Renal pelvis (tissue), 12 donors: ENCODE data around the gene PSMB2. TPM values are rescaled to one million over a fixed set of nuclear protein-coding genes. Genes with fewer than 3 reads are reported as not detected.
"Not testable (repeated sequence)": the region's sequence is repeated elsewhere in the genome, so short reads cannot be mapped to it uniquely, and the experiment has no call there.

Experiments used
- DNase-seq: peaks from one replicate; pipeline ENCODE4 v3.0.0-alpha.2; 2013
- long read RNA-seq, 16 experiments: transcript quantifications; one replicate each; lab custom pipeline, GENCODE V29; 2026
- polyA plus RNA-seq, 3 donors: library from polyadenylated mRNA; unstranded; fragments of 120-200 nt; gene quantifications; one replicate each; pipeline ENCODE4 v1.2.1, GENCODE V29; 2013; ENCODE audit not compliant: insufficient read length in 3 of 3

The PSMB2 gene
- polyA plus RNA-seq = 10 to 100 TPM; 70.1 to 80.6 (median 76.5) TPM
- long read RNA-seq, donor 1, transcript PSMB2-201 (6 exons, 2,701 nt) = major isoform, 75 of 80 reads
- long read RNA-seq, donor 1, partial matches to known transcripts = 5 of 80 reads
- long read RNA-seq, donor 1, other reads (novel, unspliced or antisense) = 0 of 80 reads
- long read RNA-seq, donor 2, transcript PSMB2-201 (6 exons, 2,701 nt) = major isoform, 105 of 105 reads
- long read RNA-seq, donor 2, partial matches to known transcripts = 0 of 105 reads
- long read RNA-seq, donor 2, other reads (novel, unspliced or antisense) = 0 of 105 reads
- long read RNA-seq, donor 3, transcript PSMB2-201 (6 exons, 2,701 nt) = major isoform, 72 of 77 reads
- long read RNA-seq, donor 3, partial matches to known transcripts = 5 of 77 reads
- long read RNA-seq, donor 3, other reads (novel, unspliced or antisense) = 0 of 77 reads
- long read RNA-seq, donor 4, transcript PSMB2-201 (6 exons, 2,701 nt) = major isoform, 94 of 94 reads
- long read RNA-seq, donor 4, partial matches to known transcripts = 0 of 94 reads
- long read RNA-seq, donor 4, other reads (novel, unspliced or antisense) = 0 of 94 reads
- long read RNA-seq, donor 5, transcript PSMB2-201 (6 exons, 2,701 nt) = major isoform, 44 of 44 reads
- long read RNA-seq, donor 5, partial matches to known transcripts = 0 of 44 reads
- long read RNA-seq, donor 5, other reads (novel, unspliced or antisense) = 0 of 44 reads
- long read RNA-seq, donor 6, transcript PSMB2-201 (6 exons, 2,701 nt) = major isoform, 59 of 59 reads
- long read RNA-seq, donor 6, partial matches to known transcripts = 0 of 59 reads
- long read RNA-seq, donor 6, other reads (novel, unspliced or antisense) = 0 of 59 reads
- long read RNA-seq, donor 7, transcript PSMB2-201 (6 exons, 2,701 nt) = major isoform, 79 of 87 reads
- long read RNA-seq, donor 7, partial matches to known transcripts = 8 of 87 reads
- long read RNA-seq, donor 7, other reads (novel, unspliced or antisense) = 0 of 87 reads
- long read RNA-seq, donor 8, transcript PSMB2-201 (6 exons, 2,701 nt) = major isoform, 24 of 24 reads
- long read RNA-seq, donor 8, partial matches to known transcripts = 0 of 24 reads
- long read RNA-seq, donor 8, other reads (novel, unspliced or antisense) = 0 of 24 reads
- long read RNA-seq, donor 9, transcript PSMB2-201 (6 exons, 2,701 nt) = major isoform, 102 of 102 reads
- long read RNA-seq, donor 9, partial matches to known transcripts = 0 of 102 reads
- long read RNA-seq, donor 9, other reads (novel, unspliced or antisense) = 0 of 102 reads
- long read RNA-seq, donor 10, transcript PSMB2-201 (6 exons, 2,701 nt) = major isoform, 57 of 57 reads
- long read RNA-seq, donor 10, partial matches to known transcripts = 0 of 57 reads
- long read RNA-seq, donor 10, other reads (novel, unspliced or antisense) = 0 of 57 reads
- long read RNA-seq, donor 11, transcript PSMB2-201 (6 exons, 2,701 nt) = major isoform, 53 of 53 reads
- long read RNA-seq, donor 11, partial matches to known transcripts = 0 of 53 reads
- long read RNA-seq, donor 11, other reads (novel, unspliced or antisense) = 0 of 53 reads
- long read RNA-seq, donor 12, transcript PSMB2-201 (6 exons, 2,701 nt) = major isoform, 99 of 99 reads
- long read RNA-seq, donor 12, partial matches to known transcripts = 0 of 99 reads
- long read RNA-seq, donor 12, other reads (novel, unspliced or antisense) = 0 of 99 reads
- long read RNA-seq, donor 13, transcript PSMB2-201 (6 exons, 2,701 nt) = major isoform, 47 of 47 reads
- long read RNA-seq, donor 13, partial matches to known transcripts = 0 of 47 reads
- long read RNA-seq, donor 13, other reads (novel, unspliced or antisense) = 0 of 47 reads
- long read RNA-seq, donor 14 = 0 reads
- long read RNA-seq, donor 15, transcript PSMB2-201 (6 exons, 2,701 nt) = major isoform, 101 of 101 reads
- long read RNA-seq, donor 15, partial matches to known transcripts = 0 of 101 reads
- long read RNA-seq, donor 15, other reads (novel, unspliced or antisense) = 0 of 101 reads
- long read RNA-seq, donor 16, transcript PSMB2-201 (6 exons, 2,701 nt) = major isoform, 100 of 144 reads
- long read RNA-seq, donor 16, partial matches to known transcripts = 44 of 144 reads
- long read RNA-seq, donor 16, other reads (novel, unspliced or antisense) = 0 of 144 reads

DNA sequence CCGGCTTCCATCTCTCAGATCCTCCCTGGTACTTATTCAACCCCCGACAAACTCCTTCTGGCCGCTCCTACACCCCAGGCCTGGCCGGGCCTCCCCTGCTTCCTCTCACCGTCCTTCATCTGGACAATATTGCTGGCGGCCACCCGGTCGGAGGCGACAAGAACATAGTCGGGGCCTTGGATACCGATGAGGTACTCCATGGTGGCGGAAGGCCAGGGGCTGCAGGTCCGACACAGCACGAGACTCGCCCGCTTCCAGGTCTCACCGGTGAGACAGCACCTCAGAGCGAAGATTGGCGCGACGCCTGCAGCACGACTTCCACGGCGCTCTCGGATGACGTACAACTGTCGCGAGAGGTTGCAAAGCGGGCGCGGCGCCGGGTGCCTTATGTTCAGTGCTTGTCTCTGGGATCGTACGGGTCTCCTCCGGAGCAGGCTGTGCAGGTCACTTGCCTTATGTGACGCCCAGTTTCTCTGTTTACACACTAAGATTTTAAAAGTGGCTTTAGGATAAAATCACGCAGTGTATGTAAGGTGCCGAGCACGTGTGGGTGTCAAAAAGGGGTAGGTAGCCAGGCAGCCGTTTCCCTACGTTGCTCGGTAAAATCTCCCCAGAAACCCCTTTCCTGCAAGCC lies at the start of gene PSMB2:
Gene PSMB2, minus strand, starts transcription at position 294 of the 634 bp plus-strand sequence. Its CDS starts 94 bp downstream, at position 200.
- peak; percentile 97 for DNase-seq

DNA sequence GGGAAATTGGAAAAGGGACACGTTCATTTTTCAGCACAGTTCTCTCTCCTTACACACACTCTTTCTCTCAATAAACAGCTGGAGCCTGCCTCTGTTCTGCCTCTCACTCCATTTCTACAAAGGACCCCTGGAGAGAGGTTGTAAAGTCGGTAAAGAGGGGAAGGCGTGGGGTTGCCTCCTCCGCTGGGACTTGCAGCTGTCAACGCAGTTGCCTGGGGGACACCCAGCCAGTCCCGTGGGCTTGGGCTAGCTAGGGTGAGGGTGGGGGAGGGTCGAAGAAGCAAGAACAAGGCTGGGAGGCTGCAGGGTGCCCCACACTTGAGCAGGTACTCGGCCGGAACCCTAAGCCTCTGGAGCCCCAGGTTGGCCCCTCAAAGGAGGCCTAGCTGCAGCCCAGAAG lies 49.8 kb upstream of the PSMB2 start:
- no peak for DNase-seq

DNA sequence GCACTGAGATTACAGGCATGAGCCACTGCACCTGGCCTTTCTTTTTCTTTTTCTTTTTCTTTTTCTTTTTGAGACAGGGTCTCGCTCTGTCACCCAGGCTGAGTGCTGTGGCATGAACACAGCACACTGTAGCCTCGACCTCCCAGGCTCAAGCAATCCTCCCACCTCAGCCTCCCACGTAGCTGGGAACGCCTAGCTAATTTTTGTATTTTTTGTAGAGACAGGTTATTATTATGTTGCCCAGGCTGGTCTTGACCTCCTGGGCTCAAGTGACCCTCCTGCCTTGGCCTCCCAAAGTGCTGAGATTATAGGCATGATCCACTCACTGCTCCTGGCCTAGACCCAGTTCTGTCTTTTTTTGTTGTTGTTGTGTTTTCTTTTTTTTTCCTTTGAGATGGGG lies 48.8 kb upstream of the PSMB2 start:
- DNase-seq = not testable (repeated sequence)

DNA sequence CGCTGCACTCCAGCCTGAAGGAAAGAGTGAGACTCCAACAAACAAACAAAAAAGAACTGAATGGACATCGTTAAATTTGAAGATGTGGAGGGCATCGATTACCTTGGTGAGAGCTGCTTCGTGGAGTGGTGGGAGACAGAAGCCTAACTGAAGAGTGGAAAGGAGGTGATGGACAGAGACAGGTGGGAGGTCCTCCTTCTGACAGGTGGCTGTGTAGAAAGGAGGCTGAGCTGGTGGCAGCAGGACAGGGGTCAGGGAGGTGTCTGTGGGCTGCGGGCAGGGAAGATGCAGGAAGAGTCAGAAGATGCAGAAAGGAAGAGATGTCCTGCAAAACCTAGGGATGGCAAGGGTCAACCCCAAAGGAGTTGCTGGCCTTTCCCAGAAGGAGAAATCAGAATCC lies 46.8 kb upstream of the PSMB2 start:
- DNase-seq = no peak

DNA sequence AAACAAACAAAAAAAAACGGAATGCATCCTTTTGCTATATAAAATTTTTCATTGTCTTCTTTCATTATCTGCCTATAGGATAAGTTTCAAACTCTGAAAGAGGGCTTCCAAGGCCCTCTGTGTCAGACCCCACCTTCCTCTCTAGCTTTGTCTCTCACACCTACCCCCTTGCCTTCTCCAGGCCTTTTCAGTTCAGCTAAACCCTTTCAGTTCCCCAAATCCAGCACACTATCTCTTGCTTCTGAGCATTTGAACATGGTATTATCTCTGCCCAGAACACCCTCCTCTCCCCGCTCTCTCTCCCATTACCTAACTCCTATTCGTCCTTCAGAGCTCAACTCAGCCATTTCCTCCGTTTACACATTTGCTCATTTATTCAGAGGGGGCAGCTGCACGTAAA lies 41.7 kb upstream of the PSMB2 start:
- DNase-seq = no peak

DNA sequence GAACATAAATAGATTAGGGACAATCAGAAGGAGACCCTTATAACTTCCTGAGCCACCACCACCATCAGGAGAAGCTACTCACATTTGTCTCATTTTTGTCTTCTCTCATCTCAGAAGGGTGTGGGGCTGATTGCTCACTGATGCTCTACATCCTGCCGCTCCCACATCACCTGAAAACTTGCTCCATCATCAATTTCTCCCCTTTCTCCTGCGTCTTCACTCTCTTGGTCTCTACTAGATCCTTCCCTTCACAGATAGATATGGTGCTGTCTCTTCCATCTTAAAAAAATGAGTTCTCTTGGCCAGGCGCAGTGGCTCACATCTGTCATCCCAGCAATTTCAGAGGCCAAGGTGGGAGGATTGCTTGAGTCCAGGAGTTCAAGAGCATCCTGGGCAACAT lies 38.9 kb upstream of the PSMB2 start:
- no peak for DNase-seq

DNA sequence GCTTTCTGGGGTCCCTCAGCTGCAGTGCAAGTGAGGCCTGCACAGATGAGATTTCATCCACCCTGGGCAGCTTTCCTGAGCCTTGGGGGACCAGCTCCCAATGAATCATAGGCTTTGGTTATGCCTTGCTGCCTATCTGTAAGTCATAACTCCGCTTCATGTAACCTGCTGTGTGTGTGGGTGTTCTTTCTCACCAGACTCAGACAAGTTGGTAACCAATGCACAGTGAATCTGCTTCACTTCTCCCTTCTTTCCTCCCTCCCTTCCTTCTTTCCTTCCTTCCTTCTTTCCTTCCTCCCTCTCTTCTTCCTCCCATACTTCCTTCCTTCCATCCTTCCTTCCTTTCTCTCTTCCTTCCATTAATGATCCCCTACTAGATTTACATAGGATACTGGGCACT lies 34.4 kb upstream of the PSMB2 start:
- DNase-seq = no peak

DNA sequence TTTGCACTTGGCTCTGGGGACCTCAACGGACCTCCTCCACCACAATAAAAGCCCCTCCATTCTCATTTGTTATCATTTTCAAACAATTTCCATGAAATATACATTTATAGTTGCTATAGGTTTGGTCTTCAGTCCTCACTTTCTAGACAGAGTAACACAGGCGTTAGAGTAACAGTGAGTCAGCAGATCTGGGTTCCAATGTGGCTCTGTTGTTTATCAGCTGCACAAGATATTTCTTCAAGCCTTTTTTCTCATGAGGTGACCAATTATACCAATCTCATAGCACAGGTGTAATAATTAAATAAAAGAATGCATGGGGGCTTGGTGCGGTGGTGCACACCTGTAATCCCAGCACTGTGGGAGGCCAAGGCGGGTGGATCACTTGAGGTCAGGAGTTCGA lies 32.8 kb upstream of the PSMB2 start:
- DNase-seq = no peak

DNA sequence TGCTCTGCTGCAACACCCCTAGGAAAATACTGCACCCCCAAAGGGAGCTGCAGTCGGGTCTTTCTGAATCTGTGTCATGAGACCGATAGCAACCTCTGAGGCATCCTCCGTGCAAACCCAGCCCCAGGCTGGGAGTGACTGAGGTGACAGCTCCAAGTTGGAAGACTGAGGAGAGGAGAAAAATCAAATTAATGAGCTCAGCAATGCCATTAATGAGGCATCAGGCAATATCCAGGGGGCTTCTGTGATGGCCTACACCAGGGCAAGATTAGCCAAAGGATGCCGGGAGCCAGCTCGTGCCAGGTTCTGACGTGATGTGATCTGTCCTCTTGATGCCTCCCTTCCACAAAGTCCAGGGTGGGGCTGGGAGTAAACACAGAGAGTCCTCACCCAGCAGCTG lies 30.8 kb upstream of the PSMB2 start:
- DNase-seq = no peak

DNA sequence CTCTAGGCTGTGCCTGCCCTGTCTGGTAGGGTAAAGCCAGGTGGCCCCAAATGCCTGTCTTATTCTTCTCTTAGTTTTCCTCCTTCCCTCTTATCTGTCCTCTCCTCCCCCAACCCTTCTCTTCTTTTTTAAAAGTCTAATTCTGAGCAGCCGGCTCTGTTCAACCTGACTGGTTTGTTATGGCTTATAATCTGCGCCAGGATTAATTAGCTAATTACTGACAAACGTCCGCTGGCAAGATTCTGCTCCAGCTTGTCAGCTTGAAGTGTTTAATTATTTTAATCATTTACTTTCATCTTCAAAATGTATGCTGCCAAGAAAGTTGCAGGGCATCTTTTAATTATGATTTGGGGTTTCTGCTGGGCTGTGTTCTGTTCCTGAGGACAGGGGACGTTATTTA lies 27.2 kb upstream of the PSMB2 start:
- DNase-seq = no peak

DNA sequence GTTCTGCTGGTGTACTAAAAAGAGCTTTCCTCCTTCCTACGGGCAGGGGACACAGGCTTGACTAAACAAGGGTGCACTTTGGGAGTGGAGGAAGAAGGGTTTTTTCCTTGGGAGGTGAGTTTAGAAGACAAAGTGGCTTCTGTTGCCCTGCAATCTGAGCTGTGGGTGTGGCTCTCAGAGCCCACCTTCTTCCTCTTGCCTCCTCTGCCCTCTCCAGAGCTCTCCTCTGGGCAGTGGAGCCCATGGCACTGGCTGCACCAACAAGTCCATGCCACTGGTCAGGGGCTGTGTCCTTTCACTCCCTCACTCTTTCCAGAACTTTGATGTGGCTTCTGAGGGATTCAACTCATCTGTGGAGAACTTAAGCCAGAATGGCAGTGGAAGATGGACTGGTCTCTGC lies 25.6 kb upstream of the PSMB2 start:
- no peak for DNase-seq

DNA sequence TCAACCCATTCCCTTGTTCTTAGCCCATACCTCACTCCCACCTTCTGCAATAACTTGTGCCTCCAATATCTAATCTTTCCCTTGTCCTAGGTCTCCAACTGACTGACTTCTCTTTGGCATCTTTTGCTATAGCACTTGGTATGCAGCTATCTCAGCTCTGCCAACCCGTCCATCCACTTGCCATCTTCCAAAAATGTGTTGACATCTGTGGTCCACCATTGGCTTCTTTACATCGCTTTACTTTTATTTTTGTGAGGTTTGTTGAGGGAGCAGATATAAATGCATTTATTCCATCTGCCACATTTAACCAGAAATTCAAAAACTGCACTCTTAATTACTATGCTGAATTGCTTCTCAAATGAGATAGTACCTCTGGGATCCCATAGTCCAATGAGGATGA lies 24.9 kb upstream of the PSMB2 start:
- DNase-seq = no peak

DNA sequence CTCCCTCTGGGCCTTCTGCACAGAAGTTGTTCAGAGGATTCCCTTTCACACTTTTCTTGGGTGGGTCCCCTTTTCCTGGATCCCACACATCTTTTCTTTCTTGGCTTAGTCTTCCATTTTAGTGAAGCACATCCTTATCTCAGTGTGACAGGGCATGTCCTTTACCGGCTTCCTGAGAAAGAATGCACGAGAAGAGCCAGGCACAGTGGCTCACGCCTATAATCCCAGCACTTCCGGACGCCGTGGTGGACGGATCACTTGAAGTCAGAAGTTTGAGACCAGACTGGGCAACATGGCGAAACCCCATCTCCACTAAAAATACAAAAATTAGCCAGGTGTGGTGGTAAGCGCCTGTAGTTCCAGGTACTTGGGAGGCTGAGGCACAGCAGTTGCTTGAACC lies 22.1 kb upstream of the PSMB2 start:
- no peak for DNase-seq

DNA sequence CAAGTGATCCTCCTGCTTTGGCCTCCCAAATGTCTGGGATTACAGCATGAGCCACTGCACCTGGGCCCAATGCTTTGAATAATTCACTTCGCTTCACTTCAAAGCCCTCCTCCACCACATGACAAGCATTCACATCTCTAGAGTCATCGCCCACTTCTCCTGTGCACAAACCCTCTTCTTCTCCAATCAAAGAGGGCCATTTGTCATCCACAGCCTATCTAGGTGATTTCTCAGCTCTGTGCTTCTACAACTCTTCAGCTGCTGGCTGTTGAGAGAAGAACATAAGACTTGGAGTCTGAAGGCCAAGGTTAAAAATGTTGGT lies 20.1 kb upstream of the PSMB2 start:
- DNase-seq = no peak

DNA sequence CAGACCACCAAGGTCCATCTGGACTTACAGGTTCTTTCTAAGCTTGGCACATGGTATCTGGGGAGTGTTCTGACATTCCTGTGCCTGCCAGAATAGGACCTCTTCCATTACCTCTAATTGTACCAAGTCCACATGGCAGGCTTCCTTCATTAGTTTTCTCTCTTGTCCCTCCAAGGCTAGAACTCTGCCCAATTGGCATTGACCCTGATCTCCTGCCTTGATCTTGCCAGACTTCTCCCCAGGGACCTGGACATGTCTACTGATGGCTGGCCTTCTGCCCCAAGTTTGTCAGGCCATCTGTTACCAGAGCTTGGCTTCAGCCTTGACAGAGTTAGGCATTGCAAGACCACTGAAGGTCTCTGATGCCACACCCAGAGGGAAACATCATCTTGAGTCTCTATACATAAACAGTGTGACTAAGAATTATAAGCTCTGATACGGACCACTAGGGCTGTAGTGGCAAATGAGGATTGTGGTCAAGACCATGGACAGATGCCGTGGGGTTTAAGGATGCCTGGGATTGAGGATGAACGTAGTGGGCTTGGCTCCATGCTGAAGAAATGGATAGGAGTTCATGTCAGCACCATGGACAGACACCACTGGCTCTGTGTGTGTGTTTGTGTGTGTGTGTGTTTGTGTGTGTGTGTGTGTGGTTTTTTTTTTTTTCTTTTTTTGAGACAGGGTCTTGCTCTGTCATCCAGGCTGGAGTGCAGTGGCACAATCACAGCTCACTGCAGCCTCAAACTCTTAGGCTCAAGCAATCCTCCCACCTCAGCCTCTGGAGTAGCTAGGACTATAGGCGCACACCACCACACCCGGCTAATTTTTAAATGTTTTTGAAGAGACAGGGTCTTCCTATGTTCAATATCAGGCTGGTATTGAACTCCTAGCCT lies 19.5 kb upstream of the PSMB2 start:
- DNase-seq = peak; percentile 74

DNA sequence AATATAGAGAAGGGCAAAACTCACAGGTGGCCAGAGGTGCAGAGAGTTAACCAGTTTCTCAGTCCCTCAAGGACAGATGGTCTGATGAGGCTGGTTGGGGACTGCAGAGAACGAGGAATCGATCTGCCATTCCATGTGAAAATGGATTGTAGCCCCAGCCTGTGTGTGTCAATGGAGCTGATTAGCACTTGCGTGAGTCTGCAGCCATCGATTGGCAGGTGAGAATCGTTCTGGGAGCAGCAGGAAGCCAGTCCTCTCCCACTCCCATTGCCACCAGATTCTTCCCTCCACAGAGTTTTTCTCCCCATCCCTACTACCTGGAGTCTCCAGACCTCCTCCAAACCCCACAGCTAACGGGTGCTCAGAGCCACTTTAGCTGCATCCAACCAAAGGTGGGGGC lies 18.3 kb upstream of the PSMB2 start:
- no peak for DNase-seq

DNA sequence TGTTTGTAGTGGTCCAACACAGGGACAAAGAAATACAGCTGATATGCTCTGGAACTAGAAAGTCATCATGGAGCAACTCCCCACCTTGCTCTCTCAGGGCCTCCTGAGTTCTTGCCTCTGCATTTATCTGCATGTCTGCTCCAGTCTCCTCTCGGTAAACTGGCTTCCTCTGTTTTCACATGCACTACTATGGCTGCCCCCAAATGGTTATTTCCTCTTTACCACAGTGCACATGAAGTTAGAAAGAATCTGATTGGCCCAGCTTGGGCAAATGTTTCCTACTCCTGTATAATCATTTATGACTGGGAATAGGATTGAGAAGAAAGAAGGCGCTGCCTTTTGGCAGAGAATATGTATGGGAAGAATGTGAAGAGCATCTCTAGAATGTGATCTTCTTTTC lies 16.5 kb upstream of the PSMB2 start:
- no peak for DNase-seq

DNA sequence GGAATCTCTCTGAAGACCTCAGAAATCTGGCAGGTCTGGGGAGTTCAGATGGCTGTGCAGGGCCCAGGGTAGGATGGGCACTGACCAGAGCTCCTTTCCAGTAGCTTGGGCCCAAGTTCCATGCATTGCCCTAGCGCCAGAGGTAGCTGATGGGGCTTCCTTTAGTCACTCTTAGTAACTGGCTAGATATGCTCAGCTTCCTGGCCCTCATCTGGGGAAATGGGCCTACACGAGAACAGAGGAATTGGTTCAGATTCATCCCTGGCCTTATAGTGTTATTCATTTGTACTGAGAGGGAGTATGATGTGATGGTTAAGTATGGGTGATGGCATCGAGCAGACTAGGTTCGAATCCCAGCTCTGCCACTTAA lies 15.5 kb upstream of the PSMB2 start:
- DNase-seq = no peak
